ENCODE data around the gene PHACTR3. TPM values are rescaled to one million over a fixed set of nuclear protein-coding genes. Genes with fewer than 3 reads are reported as not detected.
"Not testable (repeated sequence)": the region's sequence is repeated elsewhere in the genome, so short reads cannot be mapped to it uniquely, and the experiment has no call there.

The PHACTR3 gene
- total RNA-seq, 1 donor from 2014 or later = 2.1 TPM

- Mint-ChIP-seq H3K4me3 (no peak overlapping the region), H3K27me3 (peaks cover 76% of the 10 kb centered on the region), H3K9me3 (no peaks in the 10 kb centered on the region), H3K27ac (no peak overlapping the region), H3K4me1 (ENCODE audit: unreplicated experiment) (no peaks in the 10 kb centered on the region), H3K36me3 (no peaks in the 10 kb centered on the region)
- no peak for TF ChIP-seq CTCF (conservative IDR thresholded peaks at IDR 0.05)
- no peak for DNase-seq (ENCODE audit: extremely low spot score, unreplicated experiment)
Observed at GRCh38 chr20:59613861-59614260, 9.5 kb downstream of the PHACTR3 start.

- TF ChIP-seq CTCF (conservative IDR thresholded peaks at IDR 0.05) = no peak
- H3K27ac Mint-ChIP-seq = no peak overlapping the region
- H3K9me3 Mint-ChIP-seq = no peaks in the 10 kb centered on the region
- no peaks in the 10 kb centered on the region for H3K4me1 Mint-ChIP-seq (ENCODE audit: unreplicated experiment)
- H3K36me3 Mint-ChIP-seq = no peaks in the 10 kb centered on the region
- DNase-seq (ENCODE audit: extremely low spot score, unreplicated experiment) = no peak
- peaks cover 76% of the 10 kb centered on the region for H3K27me3 Mint-ChIP-seq
- no peak overlapping the region for H3K4me3 Mint-ChIP-seq
Observed at GRCh38 chr20:59614714-59615113, 10.4 kb downstream of the PHACTR3 start.

- H3K9me3 Mint-ChIP-seq = no peaks in the 10 kb centered on the region
- no peak for TF ChIP-seq CTCF (conservative IDR thresholded peaks at IDR 0.05)
- H3K4me3 Mint-ChIP-seq = no peak overlapping the region
- H3K27ac Mint-ChIP-seq = no peak overlapping the region
- no peaks in the 10 kb centered on the region for H3K36me3 Mint-ChIP-seq
- H3K27me3 Mint-ChIP-seq = peaks cover 79% of the 10 kb centered on the region
- DNase-seq (ENCODE audit: extremely low spot score, unreplicated experiment) = no peak
- no peaks in the 10 kb centered on the region for H3K4me1 Mint-ChIP-seq (ENCODE audit: unreplicated experiment)
Observed at GRCh38 chr20:59616306-59616705, 12.0 kb downstream of the PHACTR3 start.

GRCh38 chr20:59617221-59617620 is 12.9 kb downstream of the PHACTR3 start:
- no peak for DNase-seq (ENCODE audit: extremely low spot score, unreplicated experiment)
- no peaks in the 10 kb centered on the region for H3K36me3 Mint-ChIP-seq
- H3K4me3 Mint-ChIP-seq = no peak overlapping the region
- no peak overlapping the region for H3K27ac Mint-ChIP-seq
- H3K4me1 Mint-ChIP-seq (ENCODE audit: unreplicated experiment) = no peaks in the 10 kb centered on the region
- peaks cover 83% of the 10 kb centered on the region for H3K27me3 Mint-ChIP-seq
- H3K9me3 Mint-ChIP-seq = no peaks in the 10 kb centered on the region
- no peak for TF ChIP-seq CTCF (conservative IDR thresholded peaks at IDR 0.05)

GRCh38 chr20:59618131-59618530 is 13.8 kb downstream of the PHACTR3 start:
- Mint-ChIP-seq H3K9me3 (no peaks in the 10 kb centered on the region), H3K4me1 (ENCODE audit: unreplicated experiment) (no peaks in the 10 kb centered on the region), H3K27ac (no peak overlapping the region), H3K27me3 (peaks cover 81% of the 10 kb centered on the region), H3K36me3 (no peaks in the 10 kb centered on the region), H3K4me3 (no peak overlapping the region)
- TF ChIP-seq CTCF (conservative IDR thresholded peaks at IDR 0.05) = no peak
- DNase-seq (ENCODE audit: extremely low spot score, unreplicated experiment) = no peak

- not testable (repeated sequence) for DNase-seq (ENCODE audit: extremely low spot score, unreplicated experiment); H3K4me1 Mint-ChIP-seq (ENCODE audit: unreplicated experiment); H3K9me3 Mint-ChIP-seq; H3K4me3 Mint-ChIP-seq; H3K27ac Mint-ChIP-seq; H3K36me3 Mint-ChIP-seq
- peaks cover 79% of the 10 kb centered on the region for H3K27me3 Mint-ChIP-seq
Observed at GRCh38 chr20:59618585-59618984, 14.2 kb downstream of the PHACTR3 start.
